ENCODE results near the gene SNCA.

The SNCA gene

GRCh38 chr4:89703829-89704590 is 133.0 kb downstream of the SNCA start:
- DNase-seq: no peak

DNA sequence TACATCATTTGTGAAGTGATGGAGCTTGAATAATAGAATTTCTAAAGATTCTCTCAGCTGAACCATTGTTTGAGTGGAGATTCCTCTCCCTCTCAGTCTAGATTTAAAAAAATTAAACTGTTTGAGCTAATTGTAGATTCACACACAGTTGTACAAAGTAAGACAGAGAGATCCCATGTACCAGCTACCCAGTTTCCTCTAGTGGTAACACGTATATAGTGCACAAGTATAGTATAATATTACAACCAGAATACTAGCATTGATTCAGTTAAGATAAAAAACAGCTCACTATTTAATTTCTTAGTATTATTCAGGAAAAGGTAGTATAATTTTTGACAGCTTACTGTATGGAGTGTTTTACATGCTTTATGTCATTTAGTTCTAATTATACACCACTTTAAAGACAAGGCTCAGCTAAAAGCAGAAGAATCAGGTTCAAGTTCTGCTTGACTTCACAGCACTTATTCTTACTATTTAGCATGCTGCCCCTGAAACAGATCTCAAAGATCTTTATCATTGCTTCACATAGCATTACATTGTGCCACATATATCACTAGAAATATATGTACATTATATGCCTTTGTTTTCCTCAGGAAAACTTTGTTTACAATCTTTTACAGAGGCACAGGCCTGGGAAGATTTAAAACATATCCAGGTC is 136.1 kb downstream of the SNCA start:
- DNase-seq: no peak

- DNase-seq: no peak
Measured at GRCh38 chr4:89685690-89686089, 151.3 kb downstream of the SNCA start.

DNA sequence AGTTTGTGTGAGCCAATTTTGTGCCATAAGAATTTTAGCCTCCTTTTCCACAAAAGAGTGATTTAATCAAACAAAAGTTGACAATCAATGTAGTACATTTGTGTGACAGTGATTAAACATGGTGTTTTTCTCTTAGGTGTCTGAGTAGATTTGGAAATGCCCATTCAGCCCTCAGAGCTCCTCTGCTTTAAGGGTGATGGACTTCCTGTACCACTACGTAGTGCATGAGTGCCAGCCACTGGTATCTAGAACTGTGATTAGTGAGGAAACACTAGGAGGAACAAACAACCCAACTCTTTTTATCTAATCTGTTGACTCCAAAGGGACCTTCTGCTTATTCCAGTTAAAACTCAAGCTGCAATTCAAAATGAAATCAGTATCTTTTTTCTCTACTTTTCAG is 151.7 kb downstream of the SNCA start:
- DNase-seq: no peak

GRCh38 chr4:89684536-89684935 is 152.4 kb downstream of the SNCA start:
- DNase-seq: no peak

DNA sequence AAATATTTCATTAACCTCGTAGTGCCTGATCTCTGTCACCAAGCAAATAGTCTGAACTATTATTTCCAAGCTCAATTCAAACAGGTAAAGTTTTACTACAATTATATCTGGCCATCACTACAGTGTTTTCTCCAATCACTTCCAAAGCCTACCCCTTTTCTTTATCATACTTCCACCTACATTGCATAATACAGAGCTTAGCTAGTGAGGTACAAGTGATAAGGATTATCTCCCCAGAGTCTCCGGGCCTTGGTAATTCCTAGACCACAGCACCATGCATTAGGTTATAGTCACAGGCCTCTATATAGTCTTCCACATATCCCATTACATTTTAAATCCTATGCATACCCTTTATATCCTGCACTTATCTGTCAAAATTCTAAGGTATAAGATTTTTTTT is 154.2 kb downstream of the SNCA start:
- no peak for DNase-seq

DNA sequence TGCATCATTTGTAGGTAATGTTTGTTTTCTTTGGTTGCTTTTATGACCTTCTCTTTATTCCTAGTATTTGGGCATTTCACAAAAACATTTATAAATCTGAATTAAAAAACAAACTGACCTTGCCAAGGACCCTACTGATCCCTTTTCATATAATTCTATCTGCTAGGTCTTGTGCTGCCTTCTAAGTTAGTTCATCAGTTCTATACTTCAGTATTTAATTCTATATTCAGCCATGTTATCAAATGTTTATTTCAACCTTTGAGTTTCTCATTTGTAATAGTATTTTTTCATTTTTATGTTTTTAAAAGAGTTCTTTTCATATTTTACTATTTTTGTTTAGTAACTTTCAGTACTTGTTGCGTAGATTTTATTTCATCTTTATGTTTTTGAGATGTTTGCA is 155.3 kb downstream of the SNCA start:
- DNase-seq: no peak

DNA sequence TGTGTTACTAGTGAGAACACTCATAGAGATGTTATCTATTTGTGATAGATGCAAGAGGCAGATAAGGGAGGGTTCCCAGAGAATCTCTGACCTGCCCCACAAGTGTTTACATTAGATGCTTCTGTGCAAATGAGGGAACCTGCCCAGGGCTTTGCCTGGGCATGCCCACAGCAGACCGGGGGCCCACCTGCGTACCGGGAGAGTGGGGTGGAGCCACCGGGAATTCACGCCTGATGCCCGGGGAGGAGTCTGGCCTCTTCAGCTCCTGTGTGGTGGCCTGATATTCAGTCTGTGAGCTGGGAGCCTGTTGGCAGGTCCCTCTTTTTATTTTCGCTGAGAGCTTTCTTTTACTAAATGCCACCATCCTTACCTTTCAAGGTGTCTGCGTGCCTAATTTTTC is 155.7 kb downstream of the SNCA start:
- no peak for DNase-seq

- no peak for DNase-seq
Measured at GRCh38 chr4:89674876-89675459, 162.0 kb downstream of the SNCA start.
